ENCODE results near the gene PTPRM. TPM values are rescaled to one million over a fixed set of nuclear protein-coding genes. Genes with fewer than 3 reads are reported as not detected.

Gene PTPRM
- total RNA-seq, 1 donor from 2014 or later = 42.1 TPM

DNA sequence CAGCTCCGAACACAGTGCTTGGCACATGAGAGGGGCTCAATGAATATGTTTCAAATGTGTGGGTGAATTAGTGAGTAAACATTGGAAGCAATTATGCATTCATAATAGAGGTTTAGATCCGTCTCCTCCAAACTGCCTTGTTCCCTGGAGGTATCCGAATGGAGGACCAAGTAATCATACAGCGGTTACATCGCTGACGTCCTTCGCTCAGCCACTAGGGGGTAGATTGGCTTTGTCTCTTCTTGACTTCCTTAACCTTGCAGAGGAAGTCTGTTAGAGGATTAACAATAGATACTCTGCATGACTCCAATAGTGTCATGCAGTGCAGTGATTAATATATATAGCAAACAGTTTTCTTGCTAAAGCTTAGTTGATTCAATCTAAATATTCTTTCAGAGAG, 517.0 kb downstream of the PTPRM start:
- FAIRE-seq (no peak), DNase-seq (ENCODE audit: low read depth) (peak; percentile 48)
- TF ChIP-seq, protein P1, sequence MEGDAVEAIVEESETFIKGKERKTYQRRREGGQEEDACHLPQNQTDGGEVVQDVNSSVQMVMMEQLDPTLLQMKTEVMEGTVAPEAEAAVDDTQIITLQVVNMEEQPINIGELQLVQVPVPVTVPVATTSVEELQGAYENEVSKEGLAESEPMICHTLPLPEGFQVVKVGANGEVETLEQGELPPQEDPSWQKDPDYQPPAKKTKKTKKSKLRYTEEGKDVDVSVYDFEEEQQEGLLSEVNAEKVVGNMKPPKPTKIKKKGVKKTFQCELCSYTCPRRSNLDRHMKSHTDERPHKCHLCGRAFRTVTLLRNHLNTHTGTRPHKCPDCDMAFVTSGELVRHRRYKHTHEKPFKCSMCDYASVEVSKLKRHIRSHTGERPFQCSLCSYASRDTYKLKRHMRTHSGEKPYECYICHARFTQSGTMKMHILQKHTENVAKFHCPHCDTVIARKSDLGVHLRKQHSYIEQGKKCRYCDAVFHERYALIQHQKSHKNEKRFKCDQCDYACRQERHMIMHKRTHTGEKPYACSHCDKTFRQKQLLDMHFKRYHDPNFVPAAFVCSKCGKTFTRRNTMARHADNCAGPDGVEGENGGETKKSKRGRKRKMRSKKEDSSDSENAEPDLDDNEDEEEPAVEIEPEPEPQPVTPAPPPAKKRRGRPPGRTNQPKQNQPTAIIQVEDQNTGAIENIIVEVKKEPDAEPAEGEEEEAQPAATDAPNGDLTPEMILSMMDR (IDR thresholded peaks at IDR 0.05; ENCODE audit: insufficient read depth, low read length, severe bottlenecking) = peak; percentile 52

DNA sequence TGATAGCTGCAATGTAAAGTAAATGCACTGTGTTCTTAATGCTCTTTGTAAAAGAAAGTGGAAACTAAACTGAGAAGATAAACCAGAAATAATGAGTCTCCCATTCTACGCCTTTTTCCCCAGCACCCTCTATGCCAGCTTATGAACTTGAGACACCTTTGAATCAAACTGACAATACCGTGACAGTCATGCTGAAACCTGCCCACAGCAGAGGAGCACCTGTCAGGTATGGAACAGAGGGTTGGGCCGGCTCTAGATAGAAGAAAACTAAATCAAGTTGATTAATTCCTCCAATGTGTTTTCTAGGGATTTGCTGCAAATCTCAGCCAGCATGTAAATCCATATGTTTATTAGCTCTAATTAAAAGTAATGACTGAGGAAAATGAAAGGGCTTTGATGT, 521.5 kb downstream of the PTPRM start:
- TF ChIP-seq, protein P1 (IDR thresholded peaks at IDR 0.05; ENCODE audit: insufficient read depth, low read length, severe bottlenecking) = no peak
- FAIRE-seq (peak; percentile 23), DNase-seq (ENCODE audit: low read depth) (peak; percentile 59)
- Histone ChIP-seq H3K4me3 (ENCODE audit: low read depth, low read length) (no peak overlapping the region), H3K27me3 (ENCODE audit: control insufficient read depth, insufficient read depth, low read length) (no peaks in the 10 kb centered on the region), H3K36me3 (ENCODE audit: control insufficient read depth, insufficient read depth, low read length) (peaks cover 4% of the 10 kb centered on the region)

More for the DNA sequence above, 517.0 kb downstream of the PTPRM start:
- H3K4me3 ChIP-seq (ENCODE audit: low read depth, low read length) = no peak overlapping the region
- peaks cover 4% of the 10 kb centered on the region for H3K36me3 ChIP-seq (ENCODE audit: control insufficient read depth, insufficient read depth, low read length)
- no peaks in the 10 kb centered on the region for H3K27me3 ChIP-seq (ENCODE audit: control insufficient read depth, insufficient read depth, low read length)

DNA sequence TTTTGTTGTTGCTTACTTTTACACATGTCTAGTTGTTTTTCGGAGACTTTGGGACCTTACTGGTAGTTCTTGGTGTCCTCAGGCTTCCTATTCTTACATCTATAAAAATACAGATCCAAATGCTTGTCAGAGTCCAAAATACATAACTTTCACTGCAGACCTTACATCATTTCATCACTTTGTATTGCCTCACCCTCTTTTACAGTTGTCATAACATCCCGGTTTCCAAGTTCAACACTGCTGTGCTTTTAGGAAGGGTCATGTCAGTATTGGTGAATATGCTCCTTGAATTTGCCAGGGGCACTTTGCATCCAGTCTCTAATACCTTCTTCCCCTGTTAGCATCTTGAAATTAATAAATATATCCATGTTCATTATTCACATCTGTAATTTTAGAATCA, 523.9 kb downstream of the PTPRM start:
- FAIRE-seq (no peak), DNase-seq (ENCODE audit: low read depth) (no peak)
- no peaks in the 10 kb centered on the region for H3K27me3 ChIP-seq (ENCODE audit: control insufficient read depth, insufficient read depth, low read length)
- no peaks in the 10 kb centered on the region for H3K36me3 ChIP-seq (ENCODE audit: control insufficient read depth, insufficient read depth, low read length)
- TF ChIP-seq, protein P1 (IDR thresholded peaks at IDR 0.05; ENCODE audit: insufficient read depth, low read length, severe bottlenecking) = no peak
- no peak overlapping the region for H3K4me3 ChIP-seq (ENCODE audit: low read depth, low read length)

DNA sequence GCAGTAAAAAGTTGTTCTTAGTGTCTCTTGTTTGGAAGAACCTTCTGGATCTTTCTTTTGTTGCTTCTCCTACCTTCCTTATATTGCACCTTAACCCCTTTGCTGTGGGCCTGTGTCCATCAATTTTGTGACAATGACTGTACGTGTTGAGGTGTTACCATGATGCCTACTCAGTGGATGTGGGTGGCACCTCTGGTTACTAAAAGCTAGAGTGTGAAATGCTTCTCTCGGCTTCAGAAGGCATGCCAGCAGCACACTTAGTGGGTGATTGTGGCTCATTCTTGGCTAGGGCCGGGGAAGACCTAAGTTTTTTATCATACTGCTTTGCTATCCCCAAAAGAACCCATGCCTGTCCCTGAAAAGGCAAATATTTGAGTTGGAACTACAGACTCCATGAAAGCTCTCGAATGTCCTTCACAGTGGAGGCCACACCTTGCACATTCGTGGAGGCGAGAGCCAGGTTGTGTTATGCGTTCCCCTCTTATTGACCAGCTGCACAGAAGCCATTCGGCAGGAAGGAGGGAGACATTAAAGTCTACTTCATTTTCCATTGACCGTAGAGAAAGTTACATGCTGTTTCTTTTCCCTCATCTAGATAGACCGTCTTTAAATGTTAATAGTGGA, 528.9 kb downstream of the PTPRM start:
- Histone ChIP-seq H3K27me3 (ENCODE audit: control insufficient read depth, insufficient read depth, low read length) (no peaks in the 10 kb centered on the region), H3K36me3 (ENCODE audit: control insufficient read depth, insufficient read depth, low read length) (no peaks in the 10 kb centered on the region), H3K4me3 (ENCODE audit: low read depth, low read length) (no peak overlapping the region)
- no peak for FAIRE-seq
- no peak for DNase-seq (ENCODE audit: low read depth)
- TF ChIP-seq, protein P1 (IDR thresholded peaks at IDR 0.05; ENCODE audit: insufficient read depth, low read length, severe bottlenecking) = no peak

DNA sequence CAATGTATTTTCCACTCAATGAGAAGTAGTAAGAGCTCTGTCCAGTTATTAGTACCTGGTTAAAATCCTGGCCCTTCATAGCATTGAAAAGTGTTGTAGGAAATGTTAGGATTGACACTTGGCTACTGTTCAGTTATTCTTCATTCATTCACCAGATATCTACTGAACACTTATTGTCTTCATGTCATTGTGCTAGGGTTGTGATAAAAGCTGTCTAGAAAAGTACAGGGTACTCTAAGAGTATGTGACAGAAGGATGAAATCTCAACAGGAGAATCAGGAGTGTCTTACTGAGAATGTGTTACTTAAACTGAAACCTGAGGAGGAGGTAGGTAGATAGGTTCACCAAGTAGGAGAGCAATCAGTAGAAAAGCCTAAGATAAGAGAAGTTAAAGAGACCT, 530.3 kb downstream of the PTPRM start:
- Histone ChIP-seq H3K27me3 (ENCODE audit: control insufficient read depth, insufficient read depth, low read length) (no peaks in the 10 kb centered on the region), H3K36me3 (ENCODE audit: control insufficient read depth, insufficient read depth, low read length) (no peaks in the 10 kb centered on the region), H3K4me3 (ENCODE audit: low read depth, low read length) (no peak overlapping the region)
- FAIRE-seq = no peak
- TF ChIP-seq, protein P1 (IDR thresholded peaks at IDR 0.05; ENCODE audit: insufficient read depth, low read length, severe bottlenecking) = no peak
- DNase-seq (ENCODE audit: low read depth) = no peak

DNA sequence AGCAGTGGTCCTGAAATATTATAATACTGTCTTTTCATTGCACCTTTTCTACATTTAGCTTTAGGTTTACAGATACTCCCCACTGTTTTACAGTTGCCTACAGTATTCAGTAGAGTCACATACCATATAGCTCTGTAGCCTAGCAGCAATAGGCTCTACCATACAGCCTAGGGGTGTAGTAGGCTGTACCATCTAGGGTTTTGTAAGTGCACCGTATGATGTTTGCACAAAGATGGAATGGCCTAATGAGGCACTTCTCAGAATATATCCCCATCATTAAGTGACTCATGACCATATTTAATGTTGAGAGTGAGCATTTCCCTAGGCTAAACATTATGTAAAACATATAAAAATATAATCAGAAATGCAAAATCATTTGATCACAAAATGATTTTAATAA, 530.8 kb downstream of the PTPRM start:
- Histone ChIP-seq H3K4me3 (ENCODE audit: low read depth, low read length) (no peak overlapping the region), H3K36me3 (ENCODE audit: control insufficient read depth, insufficient read depth, low read length) (no peaks in the 10 kb centered on the region), H3K27me3 (ENCODE audit: control insufficient read depth, insufficient read depth, low read length) (no peaks in the 10 kb centered on the region)
- TF ChIP-seq, protein P1 (IDR thresholded peaks at IDR 0.05; ENCODE audit: insufficient read depth, low read length, severe bottlenecking) = no peak
- FAIRE-seq = no peak
- no peak for DNase-seq (ENCODE audit: low read depth)

All from bronchial epithelial cell (primary cell).